Neuronal stem cell (in vitro differentiated cells): Measurements from ENCODE around the gene ARHGEF10L.

Experiments
- DNase-seq: peaks from one replicate; pipeline ENCODE4 v3.0.0-alpha.2; 2013; ENCODE audit warnings: low spot score
- H2AFZ ChIP-seq: one replicate; pipeline ENCODE4 v1.6.1; 2013; ENCODE audit warnings: mild to moderate bottlenecking, low read length, inconsistent platforms
- H2AK5ac ChIP-seq: 2 replicates; pipeline ENCODE4 v1.6.1; 2013; ENCODE audit warnings: low read depth, mild to moderate bottlenecking, inconsistent platforms, low read length, moderate library complexity, mixed read lengths
- H2BK120ac ChIP-seq: 2 replicates; pipeline ENCODE4 v1.6.1; 2013; ENCODE audit warnings: low read depth, mild to moderate bottlenecking, inconsistent platforms, low read length, moderate library complexity, mixed read lengths
- H2BK12ac ChIP-seq: one replicate; pipeline ENCODE4 v1.6.1; 2013; ENCODE audit warnings: low read length, inconsistent platforms
- H2BK15ac ChIP-seq: 2 replicates; pipeline ENCODE4 v1.6.1; 2013; ENCODE audit warnings: mild to moderate bottlenecking, low read length, inconsistent platforms, mixed read lengths
- H2BK5ac ChIP-seq: one replicate; pipeline ENCODE4 v1.6.1; 2013; ENCODE audit warnings: inconsistent platforms, mild to moderate bottlenecking, low read length, moderate library complexity
- H3K14ac ChIP-seq: one replicate; pipeline ENCODE4 v1.6.1; 2013; ENCODE audit warnings: low read length, inconsistent platforms
- H3K18ac ChIP-seq: 2 replicates; pipeline ENCODE4 v1.6.1; 2013; ENCODE audit warnings: low read length, inconsistent platforms
- H3K23ac ChIP-seq: 2 replicates; pipeline ENCODE4 v1.6.1; 2013; ENCODE audit warnings: low read depth, mild to moderate bottlenecking, mixed read lengths, low read length, inconsistent platforms; ENCODE audit not compliant: poor library complexity
- H3K27ac ChIP-seq: replicated peaks from 3 replicates; pipeline ENCODE4 v1.5.1; 2013; ENCODE audit warnings: low read length, inconsistent platforms
- H3K27me3 ChIP-seq, 3 experiments: 2 replicates each; pipeline ENCODE4 v1.6.1; 2013; ENCODE audit warnings: low read length in 3 of 3, mild to moderate bottlenecking in 2 of 3, inconsistent platforms in 1 of 3, low read depth in 1 of 3, mixed read lengths in 1 of 3, moderate library complexity in 1 of 3; ENCODE audit not compliant: control insufficient read depth in 3 of 3, insufficient read depth in 3 of 3
- H3K36me3 ChIP-seq, 2 donors: replicated peaks in 1 of 2; 2 replicates each; pipeline ENCODE4 v1.6.1; 2013; ENCODE audit warnings: low read length in 2 of 2; ENCODE audit not compliant: control insufficient read depth in 2 of 2, insufficient read depth in 2 of 2
- H3K4ac ChIP-seq: 2 replicates; pipeline ENCODE4 v1.6.1; 2013; ENCODE audit warnings: inconsistent platforms, mild to moderate bottlenecking, low read length, moderate library complexity
- H3K4me1 ChIP-seq, 2 donors: 1 replicate in 1 of 2; 2 replicates in 1 of 2; pipeline ENCODE4 v1.6.1; 2013; ENCODE audit warnings: low read length in 2 of 2, low read depth in 1 of 2; ENCODE audit not compliant: control insufficient read depth in 2 of 2, insufficient read depth in 1 of 2
- H3K4me2 ChIP-seq: one replicate; pipeline ENCODE4 v1.6.1; 2013; ENCODE audit warnings: mild to moderate bottlenecking, low read length, inconsistent platforms; ENCODE audit not compliant: insufficient read depth, poor library complexity, severe bottlenecking
- H3K4me3 ChIP-seq, 2 donors: 2 replicates each; pipeline ENCODE4 v1.5.1; 2013; ENCODE audit warnings: low read length in 2 of 2, mild to moderate bottlenecking in 2 of 2, inconsistent platforms in 1 of 2, moderate library complexity in 1 of 2
- H3K79me1 ChIP-seq: one replicate; pipeline ENCODE4 v1.6.1; 2013; ENCODE audit warnings: low read depth, mild to moderate bottlenecking, inconsistent platforms, low read length, moderate library complexity
- H3K9ac ChIP-seq: one replicate; pipeline ENCODE4 v1.6.1; 2013; ENCODE audit warnings: mild to moderate bottlenecking, low read depth, low read length, inconsistent platforms; ENCODE audit not compliant: poor library complexity
- H3K9me3 ChIP-seq, 2 donors: replicated peaks in 1 of 2; 2 replicates each; pipeline versions ENCODE3 to v1.6.1; 2013; ENCODE audit warnings: low read length in 2 of 2, mild to moderate bottlenecking in 2 of 2, inconsistent platforms in 1 of 2, low read depth in 1 of 2, mixed read lengths in 1 of 2, moderate library complexity in 1 of 2; ENCODE audit not compliant: control insufficient read depth in 2 of 2, insufficient read depth in 1 of 2
- H4K8ac ChIP-seq: one replicate; pipeline ENCODE4 v1.6.1; 2013; ENCODE audit warnings: low read depth, mild to moderate bottlenecking, inconsistent platforms, low read length, moderate library complexity
- H4K91ac ChIP-seq: one replicate; pipeline ENCODE4 v1.6.1; 2013; ENCODE audit warnings: low read length, low read depth, mild to moderate bottlenecking, inconsistent platforms; ENCODE audit not compliant: poor library complexity
- WGBS, 2 donors: extraction: QIAGEN DNeasy Blood & Tissue Kit; methylation state at CpG; one replicate each; pipeline ENCODE4 v1.1.7; 2013; ENCODE audit warnings: missing lambda C conversion rate in 2 of 2, mixed read lengths in 1 of 2; ENCODE audit not compliant: insufficient read length in 2 of 2, insufficient replicate concordance in 1 of 2; ENCODE audit errors: extremely low coverage in 2 of 2; 5-methylcytosine and 5-hydroxymethylcytosine counted together

ARHGEF10L gene

GRCh38 chr1:17671741-17672140, 132.2 kb downstream of the ARHGEF10L start:
- DNase-seq = no peak

GRCh38 chr1:17672226-17672625, 132.7 kb downstream of the ARHGEF10L start:
- H3K4ac ChIP-seq = no peak overlapping the region
- H2AFZ ChIP-seq = peak overlapping the region; percentile 80
- H3K4me1 ChIP-seq = peaks cover 28 to 29% of the 10 kb centered on the region in 2 donors
- no peak overlapping the region for H3K9ac ChIP-seq
- H2AK5ac ChIP-seq = no peak overlapping the region
- H3K14ac ChIP-seq = no peak overlapping the region
- H3K4me2 ChIP-seq = no peak overlapping the region
- no peak overlapping the region for H3K18ac ChIP-seq
- peaks cover 0 to 3% (median 0%) of the 10 kb centered on the region in 3 experiments for H3K27me3 ChIP-seq
- H2BK5ac ChIP-seq = no peak overlapping the region
- no peak overlapping the region for H3K23ac ChIP-seq
- no peaks in the 10 kb centered on the region for H3K9me3 ChIP-seq
- H3K36me3 ChIP-seq = peaks cover 6 to 17% of the 10 kb centered on the region in 2 donors
- H2BK120ac ChIP-seq = no peak overlapping the region
- H3K79me1 ChIP-seq = peaks cover 13% of the 10 kb centered on the region
- no peak overlapping the region for H2BK15ac ChIP-seq
- H4K91ac ChIP-seq = no peak overlapping the region
- no peak overlapping the region for H3K4me3 ChIP-seq
- no peak for DNase-seq
- WGBS, 2 donors = no CpG with 5 or more reads among the region's 12 CpGs
- H3K27ac ChIP-seq = no peak overlapping the region
- H4K8ac ChIP-seq = no peak overlapping the region
- no peak overlapping the region for H2BK12ac ChIP-seq

More at GRCh38 chr1:17671741-17672140, 132.2 kb downstream of the ARHGEF10L start:
- Histone ChIP-seq H4K8ac (no peak overlapping the region), H3K18ac (peak overlapping the region; percentile 15), H3K27me3 (peaks cover 0 to 3% (median 0%) of the 10 kb centered on the region in 3 experiments), H2BK5ac (peak overlapping the region; percentile 95), H3K9ac (no peak overlapping the region), H2BK120ac (no peak overlapping the region), H2BK15ac (no peak overlapping the region), H3K79me1 (peaks cover 13% of the 10 kb centered on the region), H2BK12ac (no peak overlapping the region), H3K4ac (no peak overlapping the region), H3K14ac (no peak overlapping the region), H3K9me3 (no peaks in the 10 kb centered on the region), H3K4me3 (no peak overlapping the region), H3K23ac (no peak overlapping the region), H3K4me1 (peaks cover 28 to 29% of the 10 kb centered on the region in 2 donors), H3K27ac (peak overlapping the region; percentile 52), H2AK5ac (peak overlapping the region; percentile 92), H2AFZ (peak overlapping the region; percentile 80), H4K91ac (no peak overlapping the region), H3K36me3 (peaks cover 6 to 17% of the 10 kb centered on the region in 2 donors), H3K4me2 (no peak overlapping the region)
- WGBS, 2 donors = no CpG with 5 or more reads among the region's 10 CpGs

- Histone ChIP-seq H2AK5ac (peak overlapping the region; percentile 38), H3K27me3 (peaks cover 0 to 3% (median 0%) of the 10 kb centered on the region in 3 experiments), H3K9ac (no peak overlapping the region), H4K91ac (no peak overlapping the region), H3K27ac (no peak overlapping the region), H3K18ac (peak overlapping the region; percentile 72), H2BK12ac (peak overlapping the region; percentile 17), H3K36me3 (peaks cover 6 to 10% of the 10 kb centered on the region in 2 donors), H3K4me3 (no peak overlapping the region), H2BK5ac (peak overlapping the region; percentile 46), H2AFZ (no peak overlapping the region), H3K4me2 (no peak overlapping the region), H3K79me1 (peaks cover 13% of the 10 kb centered on the region), H2BK15ac (no peak overlapping the region), H2BK120ac (no peak overlapping the region), H3K4me1 (peaks cover 28 to 29% of the 10 kb centered on the region in 2 donors), H4K8ac (no peak overlapping the region), H3K4ac (no peak overlapping the region), H3K9me3 (no peaks in the 10 kb centered on the region), H3K14ac (peak overlapping the region; percentile 6), H3K23ac (peak overlapping the region; percentile 11)
- no CpG with 5 or more reads among the region's 13 CpGs for whole genome bisulfite sequencing, 2 donors
- DNase-seq = no peak
These were observed 134.0 kb downstream of the ARHGEF10L start for GRCh38 chr1:17673329-17674072.

GRCh38 chr1:17674726-17675500, 135.4 kb downstream of the ARHGEF10L start:
- no peak overlapping the region for H2AFZ ChIP-seq
- WGBS, 2 donors = no CpG with 5 or more reads among the region's 14 CpGs
- H3K9ac ChIP-seq = no peak overlapping the region
- no peak overlapping the region for H2BK5ac ChIP-seq
- peak overlapping the region; percentile 5 for H2BK12ac ChIP-seq
- H3K36me3 ChIP-seq = peaks cover 0 to 7% of the 10 kb centered on the region in 2 donors
- H3K4me1 ChIP-seq = peaks cover 28 to 29% of the 10 kb centered on the region in 2 donors
- H3K4me2 ChIP-seq = no peak overlapping the region
- H4K8ac ChIP-seq = no peak overlapping the region
- peak overlapping the region; percentile 48 for H3K23ac ChIP-seq
- H3K9me3 ChIP-seq = no peaks in the 10 kb centered on the region
- peaks cover 0 to 3% (median 0%) of the 10 kb centered on the region in 3 experiments for H3K27me3 ChIP-seq
- no peak for DNase-seq
- no peak overlapping the region for H3K4ac ChIP-seq
- peak overlapping the region in 1 of 2 donors; percentile 62 for H3K4me3 ChIP-seq
- peak overlapping the region; percentile 16 for H3K18ac ChIP-seq
- peaks cover 11% of the 10 kb centered on the region for H3K79me1 ChIP-seq
- H2AK5ac ChIP-seq = no peak overlapping the region
- H3K14ac ChIP-seq = peak overlapping the region; percentile 59
- H2BK15ac ChIP-seq = no peak overlapping the region
- H4K91ac ChIP-seq = no peak overlapping the region
- no peak overlapping the region for H2BK120ac ChIP-seq
- no peak overlapping the region for H3K27ac ChIP-seq
